Activated T-cell treated with anti-CD3 and anti-CD28 coated beads, Interleukin-2, amount 50 U/mL, for 4 hours (primary cell): ENCODE data around the gene PELO. TPM values are rescaled to one million over a fixed set of nuclear protein-coding genes. Genes with fewer than 3 reads are reported as not detected.
"Not testable (repeated sequence)": the region's sequence is repeated elsewhere in the genome, so short reads cannot be mapped to it uniquely, and the experiment has no call there.

Source experiments
- ATAC-seq, 2 donors: fragments of 200-7000 bp; cut with Tn5 transposase; one replicate each; pipeline ENCODE4 v1.10.0; 2021
- DNase-seq: peaks from one replicate; pipeline ENCODE4 v3.0.0-alpha.2; 2020
- H3K27me3 Mint-ChIP-seq: one replicate; pipeline ENCODE4 v1.8.0; 2021; ENCODE audit warnings: low read depth, mixed read lengths
- H3K36me3 Mint-ChIP-seq: one replicate; pipeline ENCODE4 v1.8.0; 2022; ENCODE audit warnings: mixed read lengths; ENCODE audit not compliant: insufficient read depth
- H3K4me1 Mint-ChIP-seq: one replicate; pipeline ENCODE4 v1.8.0; 2021; ENCODE audit warnings: low read depth, mixed read lengths
- H3K4me3 Mint-ChIP-seq: one replicate; pipeline ENCODE4 v1.8.0; 2021; ENCODE audit warnings: mild to moderate bottlenecking, moderate library complexity, mixed read lengths
- H3K9me3 Mint-ChIP-seq: one replicate; pipeline ENCODE4 v1.8.0; 2021; ENCODE audit warnings: mixed read lengths
- total RNA-seq, 3 donors: library from RNA; stranded (reverse); gene quantifications; one replicate each; pipeline ENCODE4 v1.2.1, GENCODE V29; 2021

PELO gene
- 10 to 100 TPM; 21.2 to 26.5 (median 23.7) TPM for total RNA-seq

GRCh38 chr5:52787600-52788504, at the start of gene PELO, which contains the start of gene ITGA1:
Gene PELO, plus strand, starts transcription at chr5:52787916. Its CDS starts 12,479 bp downstream, at chr5:52800395.
Gene ITGA1, plus strand, starts transcription at chr5:52787916. Its CDS starts 438 bp downstream, at chr5:52788354.
- peak; percentile 80 for ATAC-seq
- no peaks in the 10 kb centered on the region for H3K36me3 Mint-ChIP-seq
- H3K4me1 Mint-ChIP-seq = peaks cover 28% of the 10 kb centered on the region
- peak within 1 kb of the TSS; percentile 89 for H3K4me3 Mint-ChIP-seq
- peaks cover 10% of the 10 kb centered on the region for H3K27me3 Mint-ChIP-seq
- no peaks in the 10 kb centered on the region for H3K9me3 Mint-ChIP-seq
- DNase-seq = peak; percentile 30

GRCh38 chr5:52738095-52738506, 49.6 kb upstream of the PELO start:
- H3K4me3 Mint-ChIP-seq = no peak overlapping the region
- H3K4me1 Mint-ChIP-seq = peaks cover 31% of the 10 kb centered on the region
- ATAC-seq = peak; percentile 37 to 71

GRCh38 chr5:52740007-52740406, 47.7 kb upstream of the PELO start:
- Mint-ChIP-seq H3K36me3 (no peaks in the 10 kb centered on the region), H3K4me1 (peaks cover 49% of the 10 kb centered on the region), H3K27me3 (no peaks in the 10 kb centered on the region), H3K9me3 (no peaks in the 10 kb centered on the region), H3K4me3 (no peak overlapping the region)
- ATAC-seq (no peak), DNase-seq (no peak)

More at GRCh38 chr5:52738095-52738506, 49.6 kb upstream of the PELO start:
- Mint-ChIP-seq H3K9me3 (no peaks in the 10 kb centered on the region), H3K36me3 (no peaks in the 10 kb centered on the region), H3K27me3 (no peaks in the 10 kb centered on the region)
- DNase-seq = no peak

DNA sequence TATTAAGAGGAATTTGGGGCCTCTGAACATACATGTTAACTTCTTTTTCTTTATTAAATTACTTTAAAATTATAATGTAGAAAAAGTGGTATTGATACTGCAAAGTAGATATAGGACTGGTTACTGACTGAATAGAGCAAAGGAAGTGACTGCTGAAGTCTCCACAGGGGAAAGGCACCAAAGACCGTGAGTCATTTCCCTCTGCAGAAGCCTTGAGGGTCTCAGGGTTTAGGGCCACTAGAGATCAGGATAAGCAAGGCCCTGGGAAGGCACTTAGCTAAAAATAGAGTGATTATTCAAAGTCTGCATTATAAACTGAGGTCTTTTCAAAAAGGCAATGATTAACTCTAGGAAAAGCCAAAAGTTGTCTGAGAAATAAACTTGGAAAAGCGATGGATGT, 44.7 kb upstream of the PELO start:
- no peaks in the 10 kb centered on the region for H3K9me3 Mint-ChIP-seq
- no peak overlapping the region for H3K4me3 Mint-ChIP-seq
- ATAC-seq (no peak), DNase-seq (no peak)
- no peaks in the 10 kb centered on the region for H3K27me3 Mint-ChIP-seq
- H3K36me3 Mint-ChIP-seq = no peaks in the 10 kb centered on the region
- H3K4me1 Mint-ChIP-seq = peaks cover 54% of the 10 kb centered on the region

- peak; percentile 23 to 29 for ATAC-seq
- H3K36me3 Mint-ChIP-seq = peaks cover 1% of the 10 kb centered on the region
- no peaks in the 10 kb centered on the region for H3K9me3 Mint-ChIP-seq
- no peaks in the 10 kb centered on the region for H3K27me3 Mint-ChIP-seq
- peaks cover 54% of the 10 kb centered on the region for H3K4me1 Mint-ChIP-seq
- no peak overlapping the region for H3K4me3 Mint-ChIP-seq
- DNase-seq = no peak
Measured at GRCh38 chr5:52743529-52743928, 44.2 kb upstream of the PELO start.

- DNase-seq (peak; percentile 9), ATAC-seq (peak; percentile 97)
- Mint-ChIP-seq H3K36me3 (peaks cover 1% of the 10 kb centered on the region), H3K4me3 (no peak overlapping the region), H3K9me3 (no peaks in the 10 kb centered on the region), H3K4me1 (peaks cover 57% of the 10 kb centered on the region), H3K27me3 (no peaks in the 10 kb centered on the region)
Measured at GRCh38 chr5:52743970-52744369, 43.7 kb upstream of the PELO start.

- ATAC-seq = peak in 1 of 2 donors; percentile 11
- peaks cover 60% of the 10 kb centered on the region for H3K4me1 Mint-ChIP-seq
- not testable (repeated sequence) for H3K27me3 Mint-ChIP-seq, H3K9me3 Mint-ChIP-seq, H3K36me3 Mint-ChIP-seq, H3K4me3 Mint-ChIP-seq, DNase-seq
Measured at GRCh38 chr5:52744867-52745458, 42.8 kb upstream of the PELO start.

DNA sequence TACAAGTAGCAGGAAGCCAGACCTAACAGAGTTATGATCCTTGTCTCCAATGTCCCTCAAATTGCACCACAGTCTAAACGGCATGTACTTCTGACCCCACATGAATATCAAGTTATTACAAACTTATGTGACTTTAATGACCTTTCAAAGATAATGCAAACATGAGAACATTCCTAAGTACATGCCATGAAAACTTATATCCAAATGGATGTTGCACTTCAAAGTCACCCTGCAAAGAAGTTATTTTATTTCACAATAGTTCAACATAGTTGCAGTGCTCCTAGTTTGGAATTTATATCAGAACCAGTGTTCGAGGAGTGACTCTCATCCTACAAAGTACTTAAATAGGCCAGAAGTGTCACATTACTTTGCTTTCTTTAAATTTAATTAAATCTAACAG, 41.2 kb upstream of the PELO start:
- ATAC-seq (no peak), DNase-seq (no peak)
- H3K4me3 Mint-ChIP-seq = no peak overlapping the region
- no peaks in the 10 kb centered on the region for H3K9me3 Mint-ChIP-seq
- H3K27me3 Mint-ChIP-seq = no peaks in the 10 kb centered on the region
- peaks cover 57% of the 10 kb centered on the region for H3K4me1 Mint-ChIP-seq
- H3K36me3 Mint-ChIP-seq = peaks cover 1% of the 10 kb centered on the region

GRCh38 chr5:52748590-52748989, 39.1 kb upstream of the PELO start:
- peaks cover 39% of the 10 kb centered on the region for H3K4me1 Mint-ChIP-seq
- no peaks in the 10 kb centered on the region for H3K27me3 Mint-ChIP-seq
- no peak overlapping the region for H3K4me3 Mint-ChIP-seq
- ATAC-seq (peak in 1 of 2 donors; percentile 26), DNase-seq (no peak)
- H3K36me3 Mint-ChIP-seq = peaks cover 1% of the 10 kb centered on the region
- H3K9me3 Mint-ChIP-seq = no peaks in the 10 kb centered on the region

DNA sequence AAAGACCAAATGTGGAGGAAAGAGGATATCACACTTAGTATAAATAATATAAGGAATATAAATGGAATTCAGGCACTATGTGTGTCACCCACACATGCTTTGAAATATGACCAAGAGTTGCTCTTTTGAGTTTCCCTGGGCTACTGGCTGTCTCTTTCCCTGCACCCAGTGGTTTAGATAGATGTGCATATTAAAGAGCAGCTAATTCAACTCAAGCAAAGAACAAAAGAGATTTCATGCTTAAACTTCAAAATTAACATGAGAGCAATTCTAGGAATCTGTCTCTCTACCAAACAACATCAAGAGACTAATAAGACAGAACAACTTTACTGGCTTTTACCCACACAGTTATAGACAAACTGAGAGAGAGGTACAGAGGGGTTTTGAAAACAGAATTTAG, 38.0 kb upstream of the PELO start:
- no peak for DNase-seq
- Mint-ChIP-seq H3K4me3 (no peak overlapping the region), H3K9me3 (no peaks in the 10 kb centered on the region), H3K4me1 (peaks cover 31% of the 10 kb centered on the region), H3K27me3 (no peaks in the 10 kb centered on the region), H3K36me3 (peaks cover 1% of the 10 kb centered on the region)
- no peak for ATAC-seq

DNA sequence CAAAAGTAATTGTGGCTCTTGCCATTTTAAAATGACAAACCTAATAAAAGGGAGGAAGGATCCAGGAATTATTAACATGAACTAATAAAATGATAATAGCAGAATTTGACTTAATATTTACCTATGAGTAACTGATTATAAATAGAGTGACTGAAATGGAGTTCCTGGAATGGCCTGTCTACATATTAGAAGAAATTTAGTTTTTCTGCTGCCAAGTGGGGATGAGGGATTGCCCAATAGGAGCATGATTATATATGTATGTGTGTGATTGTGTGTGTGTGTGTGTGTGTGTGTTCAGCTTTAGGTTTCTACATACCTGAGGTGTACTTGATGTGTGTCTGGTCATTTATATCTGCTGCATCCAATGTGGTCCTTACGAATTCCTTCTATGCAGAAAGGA, 36.6 kb upstream of the PELO start:
- H3K4me3 Mint-ChIP-seq = no peak overlapping the region
- peaks cover 1% of the 10 kb centered on the region for H3K36me3 Mint-ChIP-seq
- no peaks in the 10 kb centered on the region for H3K9me3 Mint-ChIP-seq
- peaks cover 16% of the 10 kb centered on the region for H3K4me1 Mint-ChIP-seq
- no peak for DNase-seq
- no peak for ATAC-seq
- H3K27me3 Mint-ChIP-seq = no peaks in the 10 kb centered on the region

DNA sequence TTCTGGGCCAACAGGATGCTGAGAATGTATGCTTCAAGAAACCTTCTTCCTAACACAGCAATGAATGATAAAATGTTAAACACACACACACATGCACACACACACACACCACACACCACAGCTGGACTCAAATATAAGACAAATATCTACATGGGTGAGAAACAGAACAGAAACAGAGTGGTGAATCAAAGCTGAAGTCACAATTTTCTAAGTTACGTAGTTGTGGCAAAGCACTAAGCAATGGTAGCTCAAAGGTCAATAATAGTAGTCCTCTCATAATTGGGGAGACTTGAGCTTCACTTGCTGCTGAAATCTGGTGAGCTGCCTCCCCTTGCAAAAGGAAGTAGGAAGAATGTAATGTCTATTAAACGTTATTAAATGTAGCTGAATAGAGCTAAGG, 33.7 kb upstream of the PELO start:
- no peak for ATAC-seq
- no peak overlapping the region for H3K4me3 Mint-ChIP-seq
- H3K9me3 Mint-ChIP-seq = no peaks in the 10 kb centered on the region

DNA sequence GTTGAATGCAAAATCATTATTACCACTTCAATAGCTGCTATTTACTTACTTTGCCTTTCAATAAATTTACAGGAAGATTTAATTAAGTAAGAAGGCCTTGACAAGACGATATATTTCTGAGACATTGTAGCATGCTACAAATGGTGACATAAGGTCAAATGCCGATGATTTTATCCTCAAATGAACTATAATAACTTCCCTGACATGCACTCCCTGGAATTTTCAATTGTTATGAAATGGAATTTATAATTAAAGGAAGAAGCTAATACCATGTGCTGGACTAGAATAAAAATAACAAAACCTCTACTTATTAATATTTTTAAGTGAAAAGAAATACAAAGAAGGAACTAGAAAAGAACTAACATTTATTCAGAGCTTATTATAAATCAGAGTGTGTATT, 30.2 kb upstream of the PELO start:
- H3K4me1 Mint-ChIP-seq = peaks cover 8% of the 10 kb centered on the region
- H3K36me3 Mint-ChIP-seq = peaks cover 3% of the 10 kb centered on the region
- no peak overlapping the region for H3K4me3 Mint-ChIP-seq
- no peak for ATAC-seq
- DNase-seq = no peak
- peaks cover 8% of the 10 kb centered on the region for H3K9me3 Mint-ChIP-seq
- no peaks in the 10 kb centered on the region for H3K27me3 Mint-ChIP-seq

More for the DNA sequence above, 33.7 kb upstream of the PELO start:
- Mint-ChIP-seq H3K4me1 (peaks cover 7% of the 10 kb centered on the region), H3K27me3 (no peaks in the 10 kb centered on the region), H3K36me3 (no peaks in the 10 kb centered on the region)
- no peak for DNase-seq

GRCh38 chr5:52758014-52758413, 29.7 kb upstream of the PELO start:
- Mint-ChIP-seq H3K9me3 (peaks cover 8% of the 10 kb centered on the region), H3K27me3 (no peaks in the 10 kb centered on the region), H3K36me3 (peaks cover 3% of the 10 kb centered on the region), H3K4me3 (no peak overlapping the region), H3K4me1 (peaks cover 8% of the 10 kb centered on the region)
- ATAC-seq (no peak), DNase-seq (no peak)

GRCh38 chr5:52759331-52759730, 28.4 kb upstream of the PELO start:
- H3K4me1 Mint-ChIP-seq = peaks cover 10% of the 10 kb centered on the region
- no peaks in the 10 kb centered on the region for H3K27me3 Mint-ChIP-seq
- H3K4me3 Mint-ChIP-seq = no peak overlapping the region
- peaks cover 8% of the 10 kb centered on the region for H3K9me3 Mint-ChIP-seq
- H3K36me3 Mint-ChIP-seq = peaks cover 3% of the 10 kb centered on the region
- ATAC-seq (no peak), DNase-seq (no peak)
